ENCODE results near the gene FBXW7. TPM values are rescaled to one million over a fixed set of nuclear protein-coding genes. Genes with fewer than 3 reads are reported as not detected.

FBXW7 gene
- total and polyA plus RNA-seq, 12 donors = 12.1 to 87.6 (median 66.8) TPM

GRCh38 chr4:152579107-152579764, 43.3 kb upstream of the FBXW7 start:
- 74 to 81% methylated on average over 11 of the region's 11 CpGs for WGBS, 2 donors
- DNase-seq = no peak

GRCh38 chr4:152578670-152579069, 42.8 kb upstream of the FBXW7 start:
- no peak for TF ChIP-seq CTCF (IDR thresholded peaks at IDR 0.05)
- no peak overlapping the region for H3K4me3 ChIP-seq
- H3K36me3 ChIP-seq = no peaks in the 10 kb centered on the region
- DNase-seq = no peak
- WGBS, 2 donors = 54 to 57% methylated on average over 1 of the region's 1 CpG
- no peaks in the 10 kb centered on the region for H3K9me3 ChIP-seq
- ATAC-seq = no peak
- H3K4me1 ChIP-seq = peaks cover 0 to 8% (median 0%) of the 10 kb centered on the region in 9 donors
- intact Hi-C loops (cut with DNase I) = no loop called here
- H3K27ac ChIP-seq = no peak overlapping the region
- peaks cover 0 to 8% (median 0%) of the 10 kb centered on the region in 7 donors for H3K27me3 ChIP-seq

More at GRCh38 chr4:152579107-152579764, 43.3 kb upstream of the FBXW7 start:
- ATAC-seq = no peak
- H3K4me1 ChIP-seq = peaks cover 0 to 8% (median 0%) of the 10 kb centered on the region in 9 donors
- TF ChIP-seq CTCF (IDR thresholded peaks at IDR 0.05) = no peak
- H3K36me3 ChIP-seq = no peaks in the 10 kb centered on the region
- no peak overlapping the region for H3K27ac ChIP-seq
- H3K27me3 ChIP-seq = peaks cover 0 to 8% (median 0%) of the 10 kb centered on the region in 7 donors
- H3K9me3 ChIP-seq = no peaks in the 10 kb centered on the region
- H3K4me3 ChIP-seq = no peak overlapping the region
- intact Hi-C loops (cut with DNase I) = no loop called here

GRCh38 chr4:152577708-152578396, 42.0 kb upstream of the FBXW7 start:
- intact Hi-C loops (cut with DNase I) = no loop called here
- Histone ChIP-seq H3K4me1 (peaks cover 0 to 8% (median 0%) of the 10 kb centered on the region in 9 donors), H3K9me3 (no peaks in the 10 kb centered on the region), H3K27me3 (peaks cover 0 to 8% (median 0%) of the 10 kb centered on the region in 7 donors), H3K36me3 (no peaks in the 10 kb centered on the region), H3K27ac (no peak overlapping the region), H3K4me3 (no peak overlapping the region)
- no peak for DNase-seq
- TF ChIP-seq CTCF (IDR thresholded peaks at IDR 0.05) = no peak
- ATAC-seq = no peak
- WGBS, 2 donors = 53 to 56% methylated on average over 6 of the region's 6 CpGs

GRCh38 chr4:152575533-152575932, 39.6 kb upstream of the FBXW7 start:
- ATAC-seq (no peak), DNase-seq (no peak)
- Histone ChIP-seq H3K4me3 (no peak overlapping the region), H3K27me3 (peaks cover 0 to 8% (median 0%) of the 10 kb centered on the region in 7 donors), H3K9me3 (no peaks in the 10 kb centered on the region), H3K27ac (no peak overlapping the region), H3K4me1 (peaks cover 0 to 8% (median 0%) of the 10 kb centered on the region in 9 donors), H3K36me3 (no peaks in the 10 kb centered on the region)
- 64 to 82% methylated on average over 1 of the region's 1 CpG for WGBS, 2 donors
- intact Hi-C loops (cut with DNase I) = no loop called here
- TF ChIP-seq CTCF (IDR thresholded peaks at IDR 0.05) = no peak
